ENCODE measurements around the gene ISY1. TPM values are rescaled to one million over a fixed set of nuclear protein-coding genes. Genes with fewer than 3 reads are reported as not detected.

ISY1 gene
- total RNA-seq, 1 donor from 2014 or later = 31.0 TPM

GRCh38 chr3:129120254-129121004 lies 40.4 kb downstream of the ISY1 start:
- peak; percentile 95 for DNase-seq
- peak overlapping the region; percentile 89 for H3K4me3 ChIP-seq
- H3K4me1 ChIP-seq = peaks cover 49% of the 10 kb centered on the region

DNA sequence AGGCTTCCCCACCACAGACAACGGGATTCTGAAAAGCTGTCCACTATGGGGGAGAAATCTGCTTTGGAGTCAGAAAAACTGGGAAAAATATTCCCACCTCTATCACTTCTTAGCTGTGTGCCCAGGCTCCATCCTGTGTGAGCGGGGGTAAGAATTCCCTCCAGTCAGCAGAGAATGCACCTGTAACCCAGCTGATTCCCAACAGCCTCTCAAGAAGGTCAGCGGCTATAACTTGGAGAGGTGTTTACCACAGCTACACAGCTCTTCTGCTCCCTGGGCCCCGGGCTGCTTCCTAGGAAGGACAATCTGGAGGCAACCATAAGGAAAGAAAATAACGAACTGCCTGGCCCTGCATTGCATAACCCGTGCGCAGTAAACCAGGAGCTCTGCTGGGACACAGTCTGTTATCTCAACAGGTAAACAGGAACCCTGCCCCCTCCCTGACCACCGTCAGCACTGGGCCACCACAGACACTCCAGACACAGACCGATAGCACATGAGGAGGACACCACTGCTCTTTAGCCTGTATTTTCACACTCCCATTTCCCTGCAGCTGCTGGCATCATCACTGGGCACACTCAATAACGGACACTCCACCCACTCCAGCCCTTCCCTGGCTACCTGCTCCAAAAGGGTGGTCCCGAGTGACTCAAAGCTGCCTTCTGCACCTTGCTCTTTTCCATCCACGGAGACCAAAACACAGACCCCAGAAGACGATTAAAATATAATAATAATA lies 41.3 kb downstream of the ISY1 start:
- Histone ChIP-seq H3K9me3 (no peaks in the 10 kb centered on the region), H3K27me3 (ENCODE audit: low read depth) (no peaks in the 10 kb centered on the region), H3K4me3 (peak overlapping the region; percentile 89), H3K36me3 (peaks cover 15% of the 10 kb centered on the region), H3K4me1 (peaks cover 58% of the 10 kb centered on the region), H3K27ac (peak overlapping the region; percentile 95)
- DNase-seq = peak; percentile 49
- intact Hi-C loops (cut with DNase I) = no loop called here
- ATAC-seq = no peak
- TF ChIP-seq, protein P1, sequence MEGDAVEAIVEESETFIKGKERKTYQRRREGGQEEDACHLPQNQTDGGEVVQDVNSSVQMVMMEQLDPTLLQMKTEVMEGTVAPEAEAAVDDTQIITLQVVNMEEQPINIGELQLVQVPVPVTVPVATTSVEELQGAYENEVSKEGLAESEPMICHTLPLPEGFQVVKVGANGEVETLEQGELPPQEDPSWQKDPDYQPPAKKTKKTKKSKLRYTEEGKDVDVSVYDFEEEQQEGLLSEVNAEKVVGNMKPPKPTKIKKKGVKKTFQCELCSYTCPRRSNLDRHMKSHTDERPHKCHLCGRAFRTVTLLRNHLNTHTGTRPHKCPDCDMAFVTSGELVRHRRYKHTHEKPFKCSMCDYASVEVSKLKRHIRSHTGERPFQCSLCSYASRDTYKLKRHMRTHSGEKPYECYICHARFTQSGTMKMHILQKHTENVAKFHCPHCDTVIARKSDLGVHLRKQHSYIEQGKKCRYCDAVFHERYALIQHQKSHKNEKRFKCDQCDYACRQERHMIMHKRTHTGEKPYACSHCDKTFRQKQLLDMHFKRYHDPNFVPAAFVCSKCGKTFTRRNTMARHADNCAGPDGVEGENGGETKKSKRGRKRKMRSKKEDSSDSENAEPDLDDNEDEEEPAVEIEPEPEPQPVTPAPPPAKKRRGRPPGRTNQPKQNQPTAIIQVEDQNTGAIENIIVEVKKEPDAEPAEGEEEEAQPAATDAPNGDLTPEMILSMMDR (IDR thresholded peaks at IDR 0.05) = no peak

More at GRCh38 chr3:129120254-129121004, 40.4 kb downstream of the ISY1 start:
- H3K36me3 ChIP-seq = peaks cover 7% of the 10 kb centered on the region
- H3K27ac ChIP-seq = peak overlapping the region; percentile 95
- ATAC-seq = peak; percentile 76 to 79
- intact Hi-C loops (cut with DNase I) = no loop called here
- TF ChIP-seq, protein P1 (IDR thresholded peaks at IDR 0.05) = peak; percentile 47
- H3K9me3 ChIP-seq = no peaks in the 10 kb centered on the region
- no peaks in the 10 kb centered on the region for H3K27me3 ChIP-seq (ENCODE audit: low read depth)

- Histone ChIP-seq H3K27ac (peak overlapping the region; percentile 95), H3K27me3 (ENCODE audit: low read depth) (no peaks in the 10 kb centered on the region), H3K4me3 (peak overlapping the region; percentile 89), H3K4me1 (peaks cover 64% of the 10 kb centered on the region), H3K36me3 (peaks cover 15% of the 10 kb centered on the region), H3K9me3 (no peaks in the 10 kb centered on the region)
- intact Hi-C loops (cut with DNase I) = no loop called here
- no peak for DNase-seq
- no peak for ATAC-seq
- TF ChIP-seq, protein P1 (IDR thresholded peaks at IDR 0.05) = no peak
Measured at GRCh38 chr3:129118745-129119144, 42.1 kb downstream of the ISY1 start.

GRCh38 chr3:129117134-129117533 lies 43.7 kb downstream of the ISY1 start:
- H3K36me3 ChIP-seq = peaks cover 29% of the 10 kb centered on the region
- H3K9me3 ChIP-seq = no peaks in the 10 kb centered on the region
- TF ChIP-seq, protein P1 (IDR thresholded peaks at IDR 0.05) = no peak
- H3K27ac ChIP-seq = no peak overlapping the region
- ATAC-seq = no peak
- intact Hi-C loops (cut with DNase I) = no loop called here
- no peaks in the 10 kb centered on the region for H3K27me3 ChIP-seq (ENCODE audit: low read depth)
- H3K4me3 ChIP-seq = no peak overlapping the region
- peaks cover 71% of the 10 kb centered on the region for H3K4me1 ChIP-seq
- DNase-seq = no peak

- Histone ChIP-seq H3K9me3 (no peaks in the 10 kb centered on the region), H3K27me3 (ENCODE audit: low read depth) (no peaks in the 10 kb centered on the region), H3K27ac (peak overlapping the region; percentile 48), H3K4me3 (no peak overlapping the region), H3K36me3 (peaks cover 33% of the 10 kb centered on the region), H3K4me1 (peaks cover 71% of the 10 kb centered on the region)
- TF ChIP-seq, protein P1 (IDR thresholded peaks at IDR 0.05) = no peak
- DNase-seq (peak; percentile 28), ATAC-seq (no peak)
- intact Hi-C loops (cut with DNase I) = no loop called here
Measured at GRCh38 chr3:129116482-129116946, 44.3 kb downstream of the ISY1 start.
